ENCODE results near the gene PARD3. TPM values are rescaled to one million over a fixed set of nuclear protein-coding genes. Genes with fewer than 3 reads are reported as not detected.
A peak's percentile ranks its signal among the peaks of the same experiment; 100 is the strongest.

Gene PARD3
- total RNA-seq, 1 donor from 2014 or later = 25.3 TPM

GRCh38 chr10:34514290-34514689 lies 300.8 kb downstream of the PARD3 start:
- ATAC-seq = no peak
- intact Hi-C loops (cut with micrococcal nuclease) = no loop called here
- DNase-seq = no peak

GRCh38 chr10:34513636-34514035 lies 301.5 kb downstream of the PARD3 start:
- ATAC-seq (peak; percentile 50), DNase-seq (no peak)
- intact Hi-C loops (cut with micrococcal nuclease) = no loop called here

- no peak for DNase-seq
- intact Hi-C loops (cut with micrococcal nuclease) = no loop called here
- ATAC-seq = peak; percentile 72
These were observed 307.9 kb downstream of the PARD3 start for GRCh38 chr10:34507217-34507616.

- ATAC-seq = no peak
- no peak for DNase-seq
- intact Hi-C loops (cut with micrococcal nuclease) = no loop called here
These were observed 308.3 kb downstream of the PARD3 start for GRCh38 chr10:34506786-34507185.

- intact Hi-C loops (cut with micrococcal nuclease) = no loop called here
These were observed 309.8 kb downstream of the PARD3 start for GRCh38 chr10:34505338-34505737.

GRCh38 chr10:34504534-34504933 lies 310.6 kb downstream of the PARD3 start:
- no peak for DNase-seq
- ATAC-seq = peak; percentile 79
- intact Hi-C loops (cut with micrococcal nuclease) = no loop called here

More at GRCh38 chr10:34505338-34505737, 309.8 kb downstream of the PARD3 start:
- ATAC-seq (no peak), DNase-seq (no peak)

- ATAC-seq = no peak
- intact Hi-C loops (cut with micrococcal nuclease) = no loop called here
- no peak for DNase-seq
These were observed 311.4 kb downstream of the PARD3 start for GRCh38 chr10:34503704-34504103.

- ATAC-seq (no peak), DNase-seq (no peak)
- intact Hi-C loops (cut with micrococcal nuclease) = no loop called here
These were observed 315.4 kb downstream of the PARD3 start for GRCh38 chr10:34499612-34500279.

GRCh38 chr10:34498821-34499220 lies 316.3 kb downstream of the PARD3 start:
- no peak for DNase-seq
- intact Hi-C loops (cut with micrococcal nuclease) = no loop called here
- no peak for ATAC-seq

GRCh38 chr10:34495938-34496337 lies 319.2 kb downstream of the PARD3 start:
- intact Hi-C loops (cut with micrococcal nuclease) = no loop called here
- ATAC-seq (no peak), DNase-seq (peak; percentile 30)

- no peak for DNase-seq
- intact Hi-C loops (cut with micrococcal nuclease) = no loop called here
- no peak for ATAC-seq
These were observed 321.1 kb downstream of the PARD3 start for GRCh38 chr10:34494012-34494411.

GRCh38 chr10:34492081-34492480 lies 323.0 kb downstream of the PARD3 start:
- ATAC-seq (no peak), DNase-seq (no peak)
- intact Hi-C loops (cut with micrococcal nuclease) = no loop called here

GRCh38 chr10:34491678-34492077 lies 323.4 kb downstream of the PARD3 start:
- DNase-seq (no peak), ATAC-seq (no peak)
- intact Hi-C loops (cut with micrococcal nuclease) = no loop called here

GRCh38 chr10:34489973-34490745 lies 324.9 kb downstream of the PARD3 start:
- intact Hi-C loops (cut with micrococcal nuclease) = no loop called here
- DNase-seq (no peak), ATAC-seq (no peak)

GRCh38 chr10:34489411-34489810 lies 325.7 kb downstream of the PARD3 start:
- ATAC-seq (no peak), DNase-seq (no peak)
- intact Hi-C loops (cut with micrococcal nuclease) = no loop called here

- ATAC-seq = no peak
- no peak for DNase-seq
- intact Hi-C loops (cut with micrococcal nuclease) = no loop called here
These were observed 326.5 kb downstream of the PARD3 start for GRCh38 chr10:34488476-34489130.

GRCh38 chr10:34486008-34486407 lies 329.1 kb downstream of the PARD3 start:
- intact Hi-C loops (cut with micrococcal nuclease) = no loop called here
- ATAC-seq (no peak), DNase-seq (no peak)

GRCh38 chr10:34484164-34484563 lies 330.9 kb downstream of the PARD3 start:
- no peak for DNase-seq
- intact Hi-C loops (cut with micrococcal nuclease) = no loop called here
- ATAC-seq = no peak

- intact Hi-C loops (cut with micrococcal nuclease) = no loop called here
- ATAC-seq (no peak), DNase-seq (no peak)
These were observed 334.8 kb downstream of the PARD3 start for GRCh38 chr10:34480345-34480744.

- intact Hi-C loops (cut with micrococcal nuclease) = no loop called here
- DNase-seq (no peak), ATAC-seq (peak; percentile 86)
These were observed 335.4 kb downstream of the PARD3 start for GRCh38 chr10:34479520-34480179.
